ENCODE data around the gene SLC10A7.

The SLC10A7 gene

GRCh38 chr4:146302822-146303221 is 218.9 kb downstream of the SLC10A7 start:
- no peak for DNase-seq

GRCh38 chr4:146299607-146300006 is 222.1 kb downstream of the SLC10A7 start:
- no peak for DNase-seq

GRCh38 chr4:146294776-146295175 is 227.0 kb downstream of the SLC10A7 start:
- DNase-seq, result no peak

- DNase-seq, result no peak
Observed at GRCh38 chr4:146292508-146292907, 229.2 kb downstream of the SLC10A7 start.

GRCh38 chr4:146291313-146291712 is 230.4 kb downstream of the SLC10A7 start:
- no peak for DNase-seq

GRCh38 chr4:146288193-146288592 is 233.5 kb downstream of the SLC10A7 start:
- DNase-seq, result no peak

GRCh38 chr4:146285037-146285436 is 236.7 kb downstream of the SLC10A7 start:
- no peak for DNase-seq

GRCh38 chr4:146283758-146284651 is 237.7 kb downstream of the SLC10A7 start:
- no peak for DNase-seq

- no peak for DNase-seq
Observed at GRCh38 chr4:146282657-146283056, 239.1 kb downstream of the SLC10A7 start.

- no peak for DNase-seq
Observed at GRCh38 chr4:146278986-146279385, 242.8 kb downstream of the SLC10A7 start.

GRCh38 chr4:146275370-146275769 is 246.4 kb downstream of the SLC10A7 start:
- DNase-seq, result no peak

- DNase-seq, result no peak
Observed at GRCh38 chr4:146274774-146275173, 247.0 kb downstream of the SLC10A7 start.

- DNase-seq, result no peak
Observed at GRCh38 chr4:146273204-146273901, 248.4 kb downstream of the SLC10A7 start.

GRCh38 chr4:146271466-146271865 is 250.3 kb downstream of the SLC10A7 start:
- no peak for DNase-seq

GRCh38 chr4:146269228-146269653 is 252.5 kb downstream of the SLC10A7 start:
- DNase-seq, result no peak

- no peak for DNase-seq
Observed at GRCh38 chr4:146267826-146268225, 253.9 kb downstream of the SLC10A7 start.

GRCh38 chr4:146265950-146266490 is 255.7 kb downstream of the SLC10A7 start:
- DNase-seq, result no peak

GRCh38 chr4:146263793-146264192 is 257.9 kb downstream of the SLC10A7 start:
- no peak for DNase-seq

GRCh38 chr4:146261041-146261440 is 260.7 kb downstream of the SLC10A7 start:
- no peak for DNase-seq

- DNase-seq, result no peak
Observed at GRCh38 chr4:146260521-146260920, 261.2 kb downstream of the SLC10A7 start.

- DNase-seq, result no peak
Observed at GRCh38 chr4:146257511-146257910, 264.2 kb downstream of the SLC10A7 start.

GRCh38 chr4:146256328-146256727 is 265.4 kb downstream of the SLC10A7 start:
- no peak for DNase-seq

- DNase-seq, result peak; percentile 89
Observed at GRCh38 chr4:146255874-146256273, 265.9 kb downstream of the SLC10A7 start.

GRCh38 chr4:146255463-146255862 is 266.3 kb downstream of the SLC10A7 start:
- peak; percentile 70 for DNase-seq

Measured in fibroblast of skin of scalp (primary cell).